ENCODE measurements around the gene DDX54.

DNA sequence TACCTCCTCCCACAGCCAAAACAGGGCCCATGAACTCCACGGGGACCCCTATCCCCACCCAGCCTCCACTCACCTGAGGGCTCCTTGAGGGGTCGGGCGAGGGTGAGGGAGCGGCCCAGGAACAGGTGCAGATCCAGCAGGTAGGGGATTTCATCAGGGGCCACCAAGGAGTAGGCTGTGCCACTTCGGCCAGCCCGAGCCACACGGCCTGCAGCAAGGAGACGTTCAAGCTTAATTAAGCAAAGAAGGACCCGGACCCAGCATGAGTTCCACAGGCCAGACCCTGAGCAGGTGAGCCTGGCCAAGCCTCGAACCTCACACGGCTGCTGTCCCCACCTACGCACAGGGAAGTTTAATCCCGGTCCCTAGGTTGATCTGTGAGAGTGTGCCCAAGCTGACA is 15.6 kb downstream of the DDX54 start:
- TF ChIP-seq EP300 (IDR thresholded peaks at IDR 0.05; ENCODE audit: borderline replicate concordance in 1 of 2, low read depth in 2 of 2, low read length in 2 of 2) (no peak), JUND (IDR thresholded peaks at IDR 0.05; ENCODE audit: low read length) (no peak), RAD21 (IDR thresholded peaks at IDR 0.05 in 1 of 2, conservative IDR thresholded peaks at IDR 0.05 in 1 of 2; ENCODE audit: low read depth in 2 of 2, low read length in 2 of 2) (no peak)
